Lower leg skin (tissue), 4 donors: ENCODE measurements around the gene DCBLD1. TPM values are rescaled to one million over a fixed set of nuclear protein-coding genes. Genes with fewer than 3 reads are reported as not detected.

ENCODE experiments used
- DNase-seq, 2 donors: peaks; one replicate each; pipeline ENCODE4 v3.0.0-alpha.2; 2019; ENCODE audit warnings: low spot score in 2 of 2
- H3K4me3 ChIP-seq: fragments of 200-600 bp; sonication (generic); 2 replicates; pipeline ENCODE4 v1.5.1; 2017; ENCODE audit warnings: mild to moderate bottlenecking, low read depth; ENCODE audit not compliant: poor library complexity, severe bottlenecking
- CTCF ChIP-seq, 3 donors: fragments of 450-650 bp; IDR thresholded peaks; one replicate each; pipeline ENCODE4 v1.5.1; 2016; ENCODE audit warnings: antibody characterized with exemption in 3 of 3, mild to moderate bottlenecking in 3 of 3, moderate library complexity in 2 of 3
- POLR2A ChIP-seq, 2 donors: fragments of 450-650 bp; IDR thresholded peaks; one replicate each; pipeline ENCODE4 v1.6.1; 2016 to 2017; ENCODE audit warnings: antibody characterized with exemption in 2 of 2, mild to moderate bottlenecking in 1 of 2, moderate library complexity in 1 of 2
- WGBS, 2 donors: methylation state at CpG; one replicate each; pipeline ENCODE4 v1.1.5; 2018; 5-methylcytosine and 5-hydroxymethylcytosine counted together
- intact Hi-C: fragments of 100-400 bp; cut with DNase I; formaldehyde crosslinking; loops from one replicate; pipeline ENCODE4 v1.15.0; 2023; ENCODE audit warnings: low total_unique reads
- total RNA-seq, 4 donors: library from RNA; depleted of rRNA; stranded (reverse); fragments of >200 nt; gene quantifications; one replicate each; pipeline ENCODE4 v1.1.0, GENCODE V29; 2016

The DCBLD1 gene
- total RNA-seq, 4 donors from 2014 or later: 2.4 to 8.0 (median 3.3) TPM

- intact Hi-C loops: no loop called here
- no peak for DNase-seq
- WGBS, 2 donors: 63 to 64% methylated on average over 5 of the region's 5 CpGs
- no peak for TF ChIP-seq CTCF (IDR thresholded peaks at IDR 0.05)
- no peak for TF ChIP-seq POLR2A (IDR thresholded peaks at IDR 0.05)
- no peak overlapping the region for H3K4me3 ChIP-seq
Measured at GRCh38 chr6:117448011-117448410, 34.5 kb upstream of the DCBLD1 start.

- intact Hi-C loops: no loop called here
- WGBS, 2 donors: 40 to 50% methylated on average over 6 of the region's 6 CpGs
- no peak overlapping the region for H3K4me3 ChIP-seq
- no peak for DNase-seq
- no peak for TF ChIP-seq POLR2A (IDR thresholded peaks at IDR 0.05)
- no peak for TF ChIP-seq CTCF (IDR thresholded peaks at IDR 0.05)
Measured at GRCh38 chr6:117448732-117449485, 33.6 kb upstream of the DCBLD1 start.

GRCh38 chr6:117449549-117450439 is 32.7 kb upstream of the DCBLD1 start:
- peak in 1 of 2 donors; percentile 28 for DNase-seq
- TF ChIP-seq POLR2A (IDR thresholded peaks at IDR 0.05): no peak
- no peak for TF ChIP-seq CTCF (IDR thresholded peaks at IDR 0.05)
- WGBS, 2 donors: 34 to 39% methylated on average over 10 of the region's 10 CpGs
- no peak overlapping the region for H3K4me3 ChIP-seq
- intact Hi-C loops: loop anchor here (5.0 kb wide), 1 partner anchor 108 kb away; no protein-coding TSS in a partner anchor

GRCh38 chr6:117451671-117452070 is 30.8 kb upstream of the DCBLD1 start:
- WGBS, 2 donors: 35 to 41% methylated on average over 5 of the region's 5 CpGs
- DNase-seq: no peak
- H3K4me3 ChIP-seq: no peak overlapping the region
- no peak for TF ChIP-seq POLR2A (IDR thresholded peaks at IDR 0.05)
- no peak for TF ChIP-seq CTCF (IDR thresholded peaks at IDR 0.05)
- intact Hi-C loops: loop anchor here (5.0 kb wide), 1 partner anchor 106 kb away; no protein-coding TSS in a partner anchor

DNA sequence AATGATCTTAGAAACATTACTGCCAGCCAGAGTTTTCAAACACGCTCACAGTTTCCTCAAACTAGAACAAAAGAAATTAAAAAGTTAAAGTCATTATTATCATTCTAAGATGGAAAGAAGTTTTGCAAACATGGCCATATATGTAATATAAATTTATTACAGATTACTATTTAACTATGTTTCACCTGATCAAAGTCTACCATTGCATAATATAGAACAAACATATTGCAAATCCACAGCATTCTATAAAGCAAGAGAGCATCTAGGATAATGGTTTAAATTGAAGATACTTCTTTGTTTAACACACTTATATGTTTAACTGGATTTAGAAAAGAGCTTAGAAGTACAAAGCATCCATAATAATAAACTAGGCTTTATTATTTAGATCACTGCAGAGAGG is 26.2 kb upstream of the DCBLD1 start:
- no peak for DNase-seq
- intact Hi-C loops: no loop called here
- H3K4me3 ChIP-seq: no peak overlapping the region
- TF ChIP-seq POLR2A (IDR thresholded peaks at IDR 0.05) (no peak), CTCF (IDR thresholded peaks at IDR 0.05) (no peak)
- WGBS, 2 donors: 84 to 91% methylated on average over 1 of the region's 1 CpG
